C4-2B (cell line): ENCODE results near the gene PCBP4.
A peak's percentile ranks its signal among the peaks of the same experiment; 100 is the strongest.

ENCODE experiments used
- H3K27ac ChIP-seq: fragments of 450-650 bp; 2 replicates; pipeline ENCODE4 v1.5.1; 2017
- CTCF ChIP-seq: fragments of 450-650 bp; conservative IDR thresholded peaks from 2 replicates; pipeline ENCODE4 v1.5.1; 2017; ENCODE audit warnings: mild to moderate bottlenecking
- ZFX ChIP-seq: fragments of 450-650 bp; IDR thresholded peaks from 2 replicates; pipeline ENCODE4 v1.6.1; 2017

PCBP4 gene

DNA sequence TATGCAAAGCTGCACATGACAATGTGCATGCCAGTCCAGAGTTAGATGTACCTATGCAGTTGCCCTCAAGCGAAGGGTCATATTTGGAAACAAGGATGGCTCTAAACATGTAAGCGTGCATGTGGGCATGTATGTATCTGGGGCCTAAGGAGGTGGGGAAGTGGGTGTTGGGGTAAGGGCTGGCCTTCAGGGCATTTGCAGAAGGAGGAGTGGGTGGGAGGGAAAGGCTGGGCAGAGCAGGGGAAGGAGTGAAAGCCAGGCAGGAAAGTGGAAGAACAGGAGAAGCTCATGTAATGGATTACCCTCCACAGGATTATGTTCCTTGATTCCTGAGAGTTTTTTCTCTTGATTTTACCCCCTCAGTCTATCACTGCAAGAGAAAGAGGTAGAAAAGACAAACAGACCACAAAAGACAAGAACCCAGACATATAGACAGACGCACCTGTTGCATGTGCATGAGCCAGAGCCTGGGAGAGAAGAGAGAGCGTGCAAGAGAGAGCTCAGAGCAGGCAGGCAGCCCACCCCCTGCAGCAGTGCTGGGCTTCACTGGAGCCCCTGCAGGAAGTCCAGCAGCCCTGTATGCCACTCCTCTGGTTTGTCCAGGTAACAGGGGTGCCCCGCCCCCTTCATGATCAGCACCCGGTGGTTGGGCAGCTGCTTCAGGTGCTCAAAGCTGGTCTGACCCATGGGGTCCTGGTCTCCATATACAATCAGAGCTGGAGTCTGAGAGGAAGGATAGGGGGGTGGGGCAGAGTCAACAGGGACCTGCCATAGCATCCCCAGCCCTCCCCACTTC is 1.8 kb upstream of the PCBP4 start:
- H3K27ac ChIP-seq = peak overlapping the region; percentile 83
- TF ChIP-seq CTCF = no peak
- no peak for TF ChIP-seq ZFX

DNA sequence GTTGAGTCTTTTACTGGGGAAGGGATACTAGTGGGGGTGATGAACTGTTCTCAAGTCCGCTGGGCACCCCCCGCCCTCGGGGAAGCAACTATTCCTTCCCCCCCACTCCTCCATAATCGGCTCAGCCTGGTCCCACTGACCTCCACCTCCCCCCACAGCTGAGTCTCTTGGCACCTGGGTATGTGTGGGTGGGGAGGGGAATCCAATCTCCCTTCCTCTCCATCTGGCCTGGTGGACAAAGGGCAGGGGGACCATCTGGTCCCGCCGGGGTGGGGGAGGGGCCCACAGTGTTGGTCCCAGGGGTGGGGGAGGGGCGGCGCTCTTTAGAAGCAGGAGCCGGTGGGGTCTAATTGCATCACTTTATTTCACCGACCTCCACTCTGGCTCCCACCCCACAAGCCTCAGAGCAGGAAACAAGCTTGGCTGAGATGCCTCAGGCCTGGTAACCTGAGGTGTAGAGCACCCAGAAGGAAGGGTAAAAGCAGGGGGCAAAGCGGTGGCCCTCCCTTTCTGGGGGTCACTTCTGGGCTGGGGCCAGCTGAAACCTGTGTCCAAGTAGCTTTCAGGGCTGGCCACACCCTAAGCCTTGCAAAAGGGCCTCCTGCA is 1.0 kb upstream of the PCBP4 start:
- TF ChIP-seq CTCF (no peak), ZFX (no peak)

DNA sequence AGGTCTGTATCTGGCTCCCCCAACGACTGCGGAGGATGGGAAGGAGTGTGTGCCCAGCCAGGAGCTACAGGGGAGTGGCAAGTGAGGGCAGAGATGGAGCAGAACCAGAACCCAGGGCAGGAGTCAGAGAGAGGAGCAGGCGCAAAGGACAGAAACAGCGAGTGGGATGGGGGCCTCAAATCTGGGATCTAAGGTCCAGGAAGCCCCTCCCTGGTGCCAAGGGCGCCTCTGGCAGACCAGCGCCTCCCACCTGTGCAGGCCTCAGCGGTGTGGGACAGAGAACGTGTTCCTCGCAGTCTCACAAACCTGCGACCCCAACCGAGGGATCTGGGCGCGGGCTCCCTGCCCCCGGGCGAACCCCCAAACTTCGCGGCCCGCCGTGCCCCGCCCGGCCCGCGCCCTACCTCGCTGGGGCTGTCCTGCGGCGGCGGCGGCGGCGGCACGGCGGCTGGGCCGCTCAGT is 301 bp downstream of the PCBP4 start:
- peak; percentile 40; the same call in 1 of the 2 replicates for TF ChIP-seq ZFX
- TF ChIP-seq CTCF = no peak

More for the DNA sequence above, 1.0 kb upstream of the PCBP4 start:
- H3K27ac ChIP-seq = peak overlapping the region; percentile 83

GRCh38 chr3:51966486-51966885 is 768 bp downstream of the PCBP4 start:
- TF ChIP-seq CTCF (no peak), ZFX (no peak)
- peak overlapping the region; percentile 83 for H3K27ac ChIP-seq

More for the DNA sequence above, 301 bp downstream of the PCBP4 start:
- H3K27ac ChIP-seq = peak overlapping the region; percentile 83

DNA sequence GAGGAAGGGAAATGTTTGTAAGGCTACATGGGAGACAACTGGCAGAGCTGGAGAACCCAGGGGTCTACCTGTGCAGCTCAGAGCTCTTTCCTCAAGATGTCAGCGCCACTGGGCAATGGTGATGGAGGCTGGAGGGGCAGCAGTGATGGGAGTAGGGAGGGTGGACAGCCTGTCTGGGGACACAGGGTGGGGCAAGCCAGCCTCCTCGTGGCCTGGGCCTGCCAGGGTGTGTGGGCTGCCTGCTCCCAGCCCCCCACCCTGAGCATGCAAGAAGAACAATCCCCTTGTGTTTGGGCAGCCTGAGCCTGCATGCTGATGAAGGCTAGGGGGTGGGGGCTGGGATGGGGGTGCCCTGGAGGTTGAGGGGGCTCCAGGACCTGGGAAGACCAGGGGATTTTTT is 1.2 kb downstream of the PCBP4 start:
- TF ChIP-seq CTCF (no peak), ZFX (no peak)
- no peak overlapping the region; the same call in 1 of the 2 replicates for H3K27ac ChIP-seq

- TF ChIP-seq ZFX (no peak), CTCF (no peak)
- H3K27ac ChIP-seq = no peak overlapping the region
Observed at GRCh38 chr3:51964521-51964920, 2.7 kb downstream of the PCBP4 start.

GRCh38 chr3:51963951-51964451 is 3.3 kb downstream of the PCBP4 start:
- no peak overlapping the region for H3K27ac ChIP-seq
- TF ChIP-seq ZFX = no peak
- TF ChIP-seq CTCF = no peak
